ENCODE results near the gene SLC17A2. TPM values are rescaled to one million over a fixed set of nuclear protein-coding genes. Genes with fewer than 3 reads are reported as not detected.

Gene SLC17A2
- total RNA-seq, 1 donor: not detected

Other genes with a start within 250 kb of the SLC17A2 start
- gene SLC17A4, start 175.9 kb downstream of the SLC17A2 start, total RNA-seq: under 0.01 TPM
- not detected for gene SLC17A1, start 98.6 kb downstream of the SLC17A2 start, total RNA-seq
- not detected for gene SLC17A3, start 56.4 kb downstream of the SLC17A2 start, total RNA-seq
- gene TRIM38, start 32.1 kb upstream of the SLC17A2 start, total RNA-seq: 4.8 TPM
- gene HFE, start 156.7 kb upstream of the SLC17A2 start, total RNA-seq: 0.27 TPM